ENCODE data around the gene ITFG2. TPM values are rescaled to one million over a fixed set of nuclear protein-coding genes. Genes with fewer than 3 reads are reported as not detected.

The ITFG2 gene
- total RNA-seq, 3 donors from 2014 or later: 39.7 to 46.9 (median 45.0) TPM

GRCh38 chr12:2833327-2833726 lies 20.9 kb downstream of the ITFG2 start:
- Mint-ChIP-seq H3K9me3 (no peaks in the 10 kb centered on the region), H3K4me1 (ENCODE audit: low read depth) (peaks cover 2% of the 10 kb centered on the region), H3K36me3 (ENCODE audit: insufficient read depth) (peaks cover 24% of the 10 kb centered on the region), H3K27me3 (ENCODE audit: low read depth) (no peaks in the 10 kb centered on the region), H3K4me3 (no peak overlapping the region)
- ATAC-seq (no peak), DNase-seq (no peak)

- H3K9me3 Mint-ChIP-seq: no peaks in the 10 kb centered on the region
- H3K4me1 Mint-ChIP-seq (ENCODE audit: low read depth): peaks cover 2% of the 10 kb centered on the region
- ATAC-seq: no peak
- peaks cover 24% of the 10 kb centered on the region for H3K36me3 Mint-ChIP-seq (ENCODE audit: insufficient read depth)
- no peak overlapping the region for H3K4me3 Mint-ChIP-seq
- H3K27me3 Mint-ChIP-seq (ENCODE audit: low read depth): no peaks in the 10 kb centered on the region
- no peak for DNase-seq
These were observed 21.3 kb downstream of the ITFG2 start for GRCh38 chr12:2833810-2834209.

- ATAC-seq (no peak), DNase-seq (no peak)
- H3K9me3 Mint-ChIP-seq: no peaks in the 10 kb centered on the region
- H3K27me3 Mint-ChIP-seq (ENCODE audit: low read depth): no peaks in the 10 kb centered on the region
- peaks cover 2% of the 10 kb centered on the region for H3K4me1 Mint-ChIP-seq (ENCODE audit: low read depth)
- H3K36me3 Mint-ChIP-seq (ENCODE audit: insufficient read depth): peaks cover 28% of the 10 kb centered on the region
- H3K4me3 Mint-ChIP-seq: no peak within 1 kb of the TSS
These were observed 22.4 kb downstream of the ITFG2 start, which contains the start of gene NRIP2 for GRCh38 chr12:2834581-2835491. TSS of gene NRIP2 (minus strand) at chr12:2835035. CDS start at chr12:2834983, 52 bp downstream.

GRCh38 chr12:2835691-2836403 lies 23.4 kb downstream of the ITFG2 start:
- H3K27me3 Mint-ChIP-seq (ENCODE audit: low read depth): no peaks in the 10 kb centered on the region
- H3K4me1 Mint-ChIP-seq (ENCODE audit: low read depth): peaks cover 2% of the 10 kb centered on the region
- peaks cover 28% of the 10 kb centered on the region for H3K36me3 Mint-ChIP-seq (ENCODE audit: insufficient read depth)
- no peaks in the 10 kb centered on the region for H3K9me3 Mint-ChIP-seq
- H3K4me3 Mint-ChIP-seq: no peak overlapping the region
- ATAC-seq (no peak), DNase-seq (no peak)

- ATAC-seq: no peak
- no peak for DNase-seq
- no peak overlapping the region for H3K4me3 Mint-ChIP-seq
- H3K36me3 Mint-ChIP-seq (ENCODE audit: insufficient read depth): peaks cover 27% of the 10 kb centered on the region
- H3K4me1 Mint-ChIP-seq (ENCODE audit: low read depth): peaks cover 2% of the 10 kb centered on the region
- no peaks in the 10 kb centered on the region for H3K9me3 Mint-ChIP-seq
- H3K27me3 Mint-ChIP-seq (ENCODE audit: low read depth): no peaks in the 10 kb centered on the region
These were observed 24.1 kb downstream of the ITFG2 start for GRCh38 chr12:2836574-2836973.

- Mint-ChIP-seq H3K4me3 (no peak overlapping the region), H3K36me3 (ENCODE audit: insufficient read depth) (peaks cover 33% of the 10 kb centered on the region), H3K27me3 (ENCODE audit: low read depth) (no peaks in the 10 kb centered on the region), H3K4me1 (ENCODE audit: low read depth) (no peaks in the 10 kb centered on the region), H3K9me3 (no peaks in the 10 kb centered on the region)
- DNase-seq (no peak), ATAC-seq (no peak)
These were observed 28.7 kb downstream of the ITFG2 start for GRCh38 chr12:2841056-2841650.

GRCh38 chr12:2842948-2843347 lies 30.5 kb downstream of the ITFG2 start:
- H3K9me3 Mint-ChIP-seq: no peaks in the 10 kb centered on the region

GRCh38 chr12:2844786-2845185 lies 32.3 kb downstream of the ITFG2 start:
- no peaks in the 10 kb centered on the region for H3K27me3 Mint-ChIP-seq (ENCODE audit: low read depth)
- no peaks in the 10 kb centered on the region for H3K9me3 Mint-ChIP-seq
- peaks cover 18% of the 10 kb centered on the region for H3K36me3 Mint-ChIP-seq (ENCODE audit: insufficient read depth)
- no peaks in the 10 kb centered on the region for H3K4me1 Mint-ChIP-seq (ENCODE audit: low read depth)
- DNase-seq: no peak
- no peak for ATAC-seq
- no peak overlapping the region for H3K4me3 Mint-ChIP-seq

More at GRCh38 chr12:2842948-2843347, 30.5 kb downstream of the ITFG2 start:
- DNase-seq: no peak
- no peaks in the 10 kb centered on the region for H3K27me3 Mint-ChIP-seq (ENCODE audit: low read depth)
- H3K36me3 Mint-ChIP-seq (ENCODE audit: insufficient read depth): peaks cover 30% of the 10 kb centered on the region
- no peaks in the 10 kb centered on the region for H3K4me1 Mint-ChIP-seq (ENCODE audit: low read depth)
- no peak for ATAC-seq
- no peak overlapping the region for H3K4me3 Mint-ChIP-seq

- Mint-ChIP-seq H3K4me3 (no peak overlapping the region), H3K4me1 (ENCODE audit: low read depth) (no peaks in the 10 kb centered on the region), H3K36me3 (ENCODE audit: insufficient read depth) (peaks cover 17% of the 10 kb centered on the region), H3K9me3 (no peaks in the 10 kb centered on the region), H3K27me3 (ENCODE audit: low read depth) (no peaks in the 10 kb centered on the region)
- ATAC-seq (no peak), DNase-seq (no peak)
These were observed 32.8 kb downstream of the ITFG2 start for GRCh38 chr12:2845280-2845679.

- ATAC-seq (no peak), DNase-seq (no peak)
- no peak overlapping the region for H3K4me3 Mint-ChIP-seq
- H3K9me3 Mint-ChIP-seq: no peaks in the 10 kb centered on the region
- peaks cover 1% of the 10 kb centered on the region for H3K4me1 Mint-ChIP-seq (ENCODE audit: low read depth)
- H3K36me3 Mint-ChIP-seq (ENCODE audit: insufficient read depth): peaks cover 11% of the 10 kb centered on the region
- H3K27me3 Mint-ChIP-seq (ENCODE audit: low read depth): no peaks in the 10 kb centered on the region
These were observed 39.5 kb downstream of the ITFG2 start for GRCh38 chr12:2851931-2852330.

- Mint-ChIP-seq H3K36me3 (ENCODE audit: insufficient read depth) (peaks cover 9% of the 10 kb centered on the region), H3K4me1 (ENCODE audit: low read depth) (peaks cover 1% of the 10 kb centered on the region), H3K27me3 (ENCODE audit: low read depth) (no peaks in the 10 kb centered on the region), H3K9me3 (no peaks in the 10 kb centered on the region), H3K4me3 (no peak overlapping the region)
- DNase-seq (peak; percentile 42), ATAC-seq (peak; percentile 70)
These were observed 41.2 kb downstream of the ITFG2 start for GRCh38 chr12:2853626-2854025.

- no peaks in the 10 kb centered on the region for H3K27me3 Mint-ChIP-seq (ENCODE audit: low read depth)
- no peaks in the 10 kb centered on the region for H3K9me3 Mint-ChIP-seq
- ATAC-seq (no peak), DNase-seq (no peak)
- peaks cover 9% of the 10 kb centered on the region for H3K36me3 Mint-ChIP-seq (ENCODE audit: insufficient read depth)
- H3K4me1 Mint-ChIP-seq (ENCODE audit: low read depth): peaks cover 1% of the 10 kb centered on the region
- H3K4me3 Mint-ChIP-seq: no peak overlapping the region
These were observed 42.4 kb downstream of the ITFG2 start for GRCh38 chr12:2854669-2855453.

GRCh38 chr12:2855546-2855945 lies 43.1 kb downstream of the ITFG2 start:
- H3K4me1 Mint-ChIP-seq (ENCODE audit: low read depth): peaks cover 1% of the 10 kb centered on the region

GRCh38 chr12:2856051-2856450 lies 43.6 kb downstream of the ITFG2 start:
- peaks cover 9% of the 10 kb centered on the region for H3K36me3 Mint-ChIP-seq (ENCODE audit: insufficient read depth)
- H3K4me1 Mint-ChIP-seq (ENCODE audit: low read depth): peaks cover 1% of the 10 kb centered on the region
- H3K27me3 Mint-ChIP-seq (ENCODE audit: low read depth): no peaks in the 10 kb centered on the region
- H3K9me3 Mint-ChIP-seq: no peaks in the 10 kb centered on the region
- ATAC-seq (no peak), DNase-seq (no peak)
- no peak overlapping the region for H3K4me3 Mint-ChIP-seq

More at GRCh38 chr12:2855546-2855945, 43.1 kb downstream of the ITFG2 start:
- Mint-ChIP-seq H3K9me3 (no peaks in the 10 kb centered on the region), H3K36me3 (ENCODE audit: insufficient read depth) (peaks cover 9% of the 10 kb centered on the region), H3K27me3 (ENCODE audit: low read depth) (no peaks in the 10 kb centered on the region), H3K4me3 (no peak overlapping the region)
- no peak for ATAC-seq
- DNase-seq: no peak

Measured in activated T-cell treated with anti-CD3 and anti-CD28 coated beads, Interleukin-2, amount 50 U/mL, for 4 hours (primary cell).